Suprapubic skin (tissue), 3 donors: Measurements from ENCODE around the gene DTWD1.

ENCODE experiments used
- EP300 ChIP-seq: sonication (generic); formaldehyde crosslinking; IDR thresholded peaks from one replicate; pipeline ENCODE4 v1.6.1; 2017; ENCODE audit warnings: antibody characterized with exemption
- POLR2A ChIP-seq, 2 donors: fragments of 450-650 bp; IDR thresholded peaks; one replicate each; pipeline ENCODE4 v1.6.1; 2017; ENCODE audit warnings: antibody characterized with exemption in 2 of 2, mild to moderate bottlenecking in 2 of 2, moderate library complexity in 2 of 2
- TF ChIP-seq, protein P1 (sequence below), 2 donors: fragments of 200-600 bp in 1 of 2; fragments of 450-650 bp in 1 of 2; sonication (generic) in 1 of 2; IDR thresholded peaks; one replicate each; pipeline ENCODE4 v1.5.1; 2016 to 2019; ENCODE audit warnings: antibody characterized with exemption in 2 of 2, mild to moderate bottlenecking in 1 of 2, moderate library complexity in 1 of 2

DNA sequence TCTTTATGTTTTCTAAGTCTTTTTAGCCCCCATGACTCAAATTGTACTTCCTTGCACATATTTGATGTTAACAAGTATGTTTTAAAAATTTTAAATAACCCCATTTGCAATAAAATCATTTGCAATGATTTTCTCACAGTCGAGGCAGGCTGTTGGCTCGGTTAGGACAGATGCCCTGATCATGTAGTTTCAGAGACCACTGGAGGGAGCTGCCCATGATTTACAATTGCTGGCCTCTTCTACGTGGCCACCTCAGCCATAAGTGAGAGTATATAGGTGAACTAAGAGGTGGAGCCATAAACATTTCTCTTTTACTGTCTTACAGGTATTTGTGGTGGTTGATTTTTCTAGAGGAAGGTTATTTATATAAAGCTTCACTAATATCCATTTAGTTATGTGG is 1.7 kb downstream of the DTWD1 start:
- TF ChIP-seq, protein P1, sequence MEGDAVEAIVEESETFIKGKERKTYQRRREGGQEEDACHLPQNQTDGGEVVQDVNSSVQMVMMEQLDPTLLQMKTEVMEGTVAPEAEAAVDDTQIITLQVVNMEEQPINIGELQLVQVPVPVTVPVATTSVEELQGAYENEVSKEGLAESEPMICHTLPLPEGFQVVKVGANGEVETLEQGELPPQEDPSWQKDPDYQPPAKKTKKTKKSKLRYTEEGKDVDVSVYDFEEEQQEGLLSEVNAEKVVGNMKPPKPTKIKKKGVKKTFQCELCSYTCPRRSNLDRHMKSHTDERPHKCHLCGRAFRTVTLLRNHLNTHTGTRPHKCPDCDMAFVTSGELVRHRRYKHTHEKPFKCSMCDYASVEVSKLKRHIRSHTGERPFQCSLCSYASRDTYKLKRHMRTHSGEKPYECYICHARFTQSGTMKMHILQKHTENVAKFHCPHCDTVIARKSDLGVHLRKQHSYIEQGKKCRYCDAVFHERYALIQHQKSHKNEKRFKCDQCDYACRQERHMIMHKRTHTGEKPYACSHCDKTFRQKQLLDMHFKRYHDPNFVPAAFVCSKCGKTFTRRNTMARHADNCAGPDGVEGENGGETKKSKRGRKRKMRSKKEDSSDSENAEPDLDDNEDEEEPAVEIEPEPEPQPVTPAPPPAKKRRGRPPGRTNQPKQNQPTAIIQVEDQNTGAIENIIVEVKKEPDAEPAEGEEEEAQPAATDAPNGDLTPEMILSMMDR (IDR thresholded peaks at IDR 0.05), result no peak
- TF ChIP-seq POLR2A (IDR thresholded peaks at IDR 0.05), result no peak
- TF ChIP-seq EP300, result no peak
